Femur (tissue), 1 donor: ENCODE measurements around the gene NEK10.
"Not testable (repeated sequence)": the region's sequence is repeated elsewhere in the genome, so short reads cannot be mapped to it uniquely, and the experiment has no call there.

Experiments used
- DNase-seq: peaks from one replicate; pipeline ENCODE4 v3.0.0-alpha.2; 2017

Gene NEK10

DNA sequence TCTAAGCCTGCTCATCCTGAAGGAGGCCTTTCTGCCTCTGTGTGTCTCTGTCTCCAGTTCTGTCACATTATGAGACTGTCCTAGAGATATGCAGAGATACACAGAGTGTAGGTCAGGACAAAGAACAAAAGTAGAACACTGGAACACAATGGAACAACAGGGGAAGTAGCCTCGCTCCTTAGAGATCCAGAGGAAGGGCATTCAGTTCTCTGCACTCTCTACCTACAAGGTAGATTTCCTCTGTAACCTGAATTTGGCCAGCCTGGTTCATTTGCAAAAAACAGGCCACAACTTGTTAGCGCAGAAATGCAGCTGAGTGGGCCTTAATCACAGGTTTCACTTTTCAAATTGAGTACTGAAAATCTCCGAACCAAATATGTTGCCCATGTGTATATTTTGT lies 19.4 kb downstream of the NEK10 start:
- no peak for DNase-seq

- DNase-seq = no peak
These were observed 23.0 kb downstream of the NEK10 start for GRCh38 chr3:27345959-27346865.

DNA sequence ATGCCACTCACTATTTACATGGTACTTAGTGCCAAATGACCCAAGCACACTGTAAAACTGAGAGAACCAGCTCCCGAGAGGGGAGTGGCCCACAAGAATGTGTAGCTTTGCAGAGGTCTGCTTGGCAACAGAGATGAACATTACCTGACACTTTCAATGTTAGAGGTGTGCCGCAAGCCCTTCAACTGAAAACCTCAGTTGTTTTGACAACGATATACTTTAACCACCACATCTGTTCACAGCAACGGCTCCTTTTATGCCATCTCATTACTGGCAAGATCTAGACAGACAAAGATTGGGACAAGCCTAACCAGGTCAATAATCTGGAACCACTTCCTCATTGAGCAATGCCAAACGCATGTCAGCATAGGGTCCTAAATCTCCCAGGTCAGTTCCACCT lies 23.7 kb downstream of the NEK10 start:
- DNase-seq = no peak

- DNase-seq = no peak
These were observed 24.1 kb downstream of the NEK10 start for GRCh38 chr3:27345045-27345444.

GRCh38 chr3:27344192-27344591 lies 25.0 kb downstream of the NEK10 start:
- DNase-seq = no peak

GRCh38 chr3:27342267-27342666 lies 26.9 kb downstream of the NEK10 start:
- no peak for DNase-seq

DNA sequence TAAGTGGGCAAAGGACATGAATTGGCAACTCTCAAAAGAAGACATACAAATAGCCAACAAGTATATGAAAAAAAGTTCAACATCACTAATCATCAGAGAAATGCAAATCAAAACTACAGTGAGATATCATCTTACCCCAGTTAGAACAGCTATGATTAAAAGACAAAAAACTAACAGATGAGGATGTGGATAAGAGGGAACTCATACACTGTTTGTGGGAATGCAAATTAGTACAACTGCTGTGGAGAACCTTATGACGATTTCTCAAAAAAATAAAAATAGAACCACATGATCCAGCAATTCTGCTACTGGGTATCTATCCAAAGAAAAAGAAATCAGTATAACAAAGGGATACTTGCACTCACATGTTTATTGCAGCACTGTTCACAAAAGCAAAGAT lies 28.6 kb downstream of the NEK10 start:
- no peak for DNase-seq

- no peak for DNase-seq
These were observed 33.6 kb downstream of the NEK10 start for GRCh38 chr3:27335571-27335970.

GRCh38 chr3:27333843-27334242 lies 35.3 kb downstream of the NEK10 start:
- DNase-seq = no peak

DNA sequence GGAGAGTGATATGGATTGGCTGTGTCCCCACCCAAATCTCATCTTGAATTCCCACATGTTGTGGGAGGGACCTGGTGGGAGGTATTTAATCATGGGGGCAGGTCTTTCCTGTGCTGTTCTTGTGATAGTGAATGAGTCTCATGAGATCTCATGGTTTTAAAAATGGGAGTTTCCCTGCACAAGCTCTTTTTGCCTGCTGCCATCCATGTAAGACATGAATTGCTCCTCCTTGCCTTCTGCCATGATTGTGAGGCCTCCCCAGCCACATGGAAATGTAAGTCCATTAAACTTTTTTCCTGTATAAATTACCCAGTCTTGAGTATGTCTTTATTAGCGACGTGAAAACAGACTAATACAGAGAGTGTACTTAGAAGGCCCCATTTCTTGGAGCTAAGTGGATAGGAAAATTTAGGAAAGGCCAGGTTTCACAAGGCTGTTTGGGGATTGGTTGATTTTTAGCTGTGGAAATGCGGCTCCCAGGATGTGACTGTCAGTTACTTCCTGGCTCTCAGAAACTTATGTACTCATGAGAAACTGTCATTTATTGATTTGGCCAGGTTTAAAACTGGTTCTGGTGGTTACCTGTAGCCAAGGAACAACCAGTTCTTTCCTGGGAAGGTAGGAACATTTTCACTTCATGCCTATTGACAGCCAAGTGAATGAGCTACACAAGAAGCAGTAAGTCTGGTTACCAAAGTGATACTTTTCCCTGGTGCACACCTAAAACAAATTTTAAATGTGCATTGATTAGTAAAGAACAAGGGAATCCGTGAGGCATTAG lies 40.0 kb downstream of the NEK10 start:
- DNase-seq = not testable (repeated sequence)

DNA sequence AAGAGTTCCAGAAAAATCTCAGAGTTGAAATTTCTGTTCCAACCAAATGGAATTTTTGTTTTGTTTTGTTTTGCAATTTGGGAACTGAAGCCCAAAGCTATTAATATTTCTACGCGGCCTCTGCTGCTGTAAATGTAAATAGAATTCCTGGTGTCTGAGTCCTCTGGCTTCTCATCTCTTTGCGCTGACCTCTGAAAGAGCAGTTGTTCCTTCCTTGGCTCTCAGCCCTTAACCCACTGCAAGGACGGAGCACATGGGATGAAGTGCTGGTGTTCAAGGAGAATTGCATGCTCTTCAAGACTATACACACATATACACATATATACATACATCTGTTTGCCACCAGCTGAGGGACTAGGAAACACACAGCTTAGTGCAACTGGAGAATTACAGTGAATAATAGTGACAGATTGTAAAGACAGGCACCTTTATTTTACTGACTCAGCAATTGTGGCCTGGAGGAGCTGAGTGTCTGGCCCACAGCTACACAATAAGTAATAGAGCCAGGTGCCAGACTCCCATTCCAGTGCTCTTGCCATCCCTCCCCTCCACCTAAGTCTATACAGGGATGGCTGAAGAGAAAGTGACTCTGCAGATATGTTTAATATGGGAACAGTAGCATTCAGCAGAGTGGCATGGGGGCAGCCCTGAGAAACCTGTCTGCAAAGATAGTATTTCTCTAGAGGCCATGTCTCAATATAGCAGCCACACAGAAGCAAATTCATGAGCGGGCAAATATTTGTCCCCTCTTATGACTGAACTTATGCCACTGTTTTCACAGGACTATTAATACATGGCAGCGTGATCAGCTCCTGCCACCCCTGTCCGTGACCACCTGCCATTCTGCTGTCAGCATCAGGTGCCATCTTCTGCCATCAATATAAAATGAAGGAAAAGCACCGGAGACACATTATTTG lies 42.3 kb downstream of the NEK10 start:
- peak; percentile 64 for DNase-seq

- no peak for DNase-seq
These were observed 43.0 kb downstream of the NEK10 start for GRCh38 chr3:27326202-27326601.

DNA sequence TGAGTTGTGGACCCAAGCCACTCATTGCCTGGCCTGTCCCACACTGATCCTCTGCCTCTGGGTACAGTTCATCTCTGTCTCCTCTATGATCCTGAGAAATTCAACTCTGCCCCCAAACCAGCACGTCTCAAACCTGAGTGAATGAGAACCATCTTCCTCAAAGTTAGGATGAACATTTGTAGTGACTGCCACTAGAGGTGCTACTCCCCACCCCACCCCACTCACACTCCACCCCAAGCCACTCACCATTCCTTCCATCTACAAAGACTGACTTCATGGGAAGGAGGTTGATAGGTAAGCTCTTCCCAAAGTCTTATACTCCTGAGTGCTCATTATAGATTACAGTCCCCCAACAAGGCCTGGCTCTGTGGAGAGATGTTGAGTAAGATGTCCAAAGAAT lies 43.8 kb downstream of the NEK10 start:
- no peak for DNase-seq

GRCh38 chr3:27324686-27325085 lies 44.5 kb downstream of the NEK10 start:
- no peak for DNase-seq

DNA sequence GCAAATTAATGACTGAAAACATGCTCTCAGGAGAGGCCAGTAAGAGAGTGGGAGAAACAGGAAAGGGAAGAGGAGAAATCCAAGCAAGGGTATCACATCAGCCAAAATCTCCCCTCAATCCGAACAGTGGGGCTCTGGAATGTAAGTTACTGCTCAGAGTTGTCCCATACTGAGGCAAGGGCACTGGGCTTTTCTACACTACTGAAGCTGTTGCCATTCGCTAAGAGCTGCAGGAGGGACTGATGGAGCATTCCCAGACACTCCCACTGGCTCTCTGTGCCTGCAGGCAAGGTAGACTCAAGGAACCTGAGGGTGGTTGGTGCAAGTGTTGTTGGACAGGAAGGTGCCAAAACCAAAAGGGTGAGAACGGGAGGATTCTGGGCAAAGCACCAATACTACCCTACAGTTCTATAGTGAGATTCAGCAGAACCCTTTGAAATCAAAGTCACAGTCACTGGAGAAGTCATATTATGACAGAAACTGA lies 46.1 kb downstream of the NEK10 start:
- DNase-seq = no peak

DNA sequence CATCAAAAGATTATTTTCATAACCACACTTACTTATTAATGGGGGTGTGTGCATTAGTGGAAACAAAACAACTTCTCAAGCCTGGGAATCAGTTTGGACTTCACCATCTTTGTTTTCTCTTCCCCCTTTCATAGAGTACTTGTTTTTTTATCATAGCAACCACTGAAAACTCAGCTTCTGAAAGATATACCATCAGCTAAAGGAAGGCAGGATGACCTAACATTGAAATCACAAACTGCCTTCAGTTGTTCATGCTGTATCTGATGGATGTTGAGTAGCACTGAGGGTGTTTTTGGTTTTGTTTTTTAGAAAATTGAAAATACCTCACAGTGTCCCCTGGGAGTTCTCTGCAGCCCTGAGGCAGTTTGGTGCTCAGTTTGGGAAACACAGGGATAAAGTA lies 46.5 kb downstream of the NEK10 start:
- DNase-seq = no peak

DNA sequence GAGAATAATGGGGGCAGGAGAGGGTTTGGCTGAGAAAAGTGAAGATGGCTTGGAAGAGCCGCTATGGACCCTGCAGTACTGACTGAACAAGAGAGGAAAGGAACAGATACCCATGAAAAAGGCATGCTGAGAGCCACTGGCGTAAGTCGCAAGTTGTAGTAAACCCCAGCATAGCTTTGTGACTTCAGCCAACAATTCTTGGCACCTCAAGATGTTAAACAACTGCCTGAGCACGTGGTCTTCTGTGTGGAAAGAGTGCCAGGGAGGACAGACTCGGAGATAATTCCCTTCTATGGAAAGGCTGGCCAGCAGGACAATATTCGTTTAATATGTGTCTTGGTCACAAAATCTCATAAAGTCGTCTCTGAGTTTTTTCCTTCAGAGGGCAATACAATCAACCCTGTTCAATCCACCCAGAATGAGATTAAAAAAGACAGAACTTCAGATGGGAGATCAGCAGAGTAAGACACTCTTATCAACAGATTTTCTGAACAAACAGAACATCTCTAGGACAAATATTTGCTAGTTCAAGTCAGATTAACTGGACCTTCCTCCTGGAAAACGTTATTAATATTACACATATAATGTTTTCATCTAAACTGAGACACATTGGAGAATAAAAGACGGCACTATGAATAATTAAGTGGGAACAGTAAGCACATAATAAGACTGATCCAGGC lies 49.2 kb downstream of the NEK10 start:
- no peak for DNase-seq

DNA sequence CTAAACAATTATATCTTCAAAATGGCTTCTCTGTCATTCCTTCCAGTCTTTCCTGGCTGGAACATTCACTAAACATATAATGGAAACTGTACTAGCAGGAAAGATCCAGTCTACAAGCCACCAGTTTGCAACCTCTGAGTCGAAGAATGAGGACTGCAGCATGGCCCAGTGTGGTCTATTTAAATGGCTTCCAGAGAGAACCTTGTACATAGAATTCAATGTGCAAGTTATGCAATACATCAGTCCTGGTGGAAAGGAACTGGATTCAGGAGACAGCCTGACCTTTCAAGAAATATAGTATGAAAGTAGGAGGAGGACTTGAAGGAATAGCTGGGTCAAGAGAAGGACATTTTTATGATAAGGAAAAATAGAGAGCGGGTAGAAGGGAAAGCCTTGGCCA lies 49.9 kb downstream of the NEK10 start:
- no peak for DNase-seq

- no peak for DNase-seq
These were observed 52.1 kb downstream of the NEK10 start for GRCh38 chr3:27317096-27317495.

DNA sequence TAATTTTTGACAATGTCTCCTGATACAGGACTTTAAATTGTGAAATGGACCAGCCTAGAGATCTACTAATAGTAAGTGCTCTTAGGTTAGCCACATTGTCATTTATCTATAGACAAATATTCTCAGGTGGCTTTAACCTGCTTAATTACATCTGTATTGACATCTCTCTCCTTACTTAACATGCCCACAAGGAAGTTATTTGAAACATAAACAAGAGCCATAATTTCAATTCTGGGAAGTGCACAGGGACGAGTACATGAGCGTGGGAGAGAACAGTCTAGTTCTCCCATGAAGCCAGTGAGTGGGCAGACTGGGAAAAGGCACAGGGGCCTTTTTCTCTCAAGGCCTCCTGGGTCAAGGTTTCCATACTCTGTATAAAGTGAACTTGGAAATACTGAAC lies 54.2 kb downstream of the NEK10 start:
- DNase-seq = no peak

GRCh38 chr3:27312044-27312668 lies 57.0 kb downstream of the NEK10 start:
- no peak for DNase-seq

- no peak for DNase-seq
These were observed 57.8 kb downstream of the NEK10 start for GRCh38 chr3:27311400-27311799.
